Stimulated activated CD4-positive, alpha-beta T cell treated with anti-CD3 and anti-CD28 coated beads, TNF-alpha, amount 100 ng/mL, for 24 hours (primary cell): Measurements from ENCODE around the gene C19orf18.

ENCODE experiments used
- DNase-seq, 3 experiments: peaks; one replicate each; pipeline ENCODE4 v3.0.0-alpha.2; 2020; ENCODE audit warnings: low read depth in 3 of 3

Gene C19orf18

GRCh38 chr19:57947419-57948134 lies 26.8 kb downstream of the C19orf18 start, which contains the start of gene ZNF256:
ZNF256 (minus strand) TSS chr19:57947706; CDS start chr19:57947474, 232 bp downstream.
- DNase-seq, result peak; percentile 89 to 91 (median 91)

- no peak for DNase-seq
These were observed 27.3 kb downstream of the C19orf18 start for GRCh38 chr19:57947088-57947418.

- DNase-seq, result no peak
These were observed 28.0 kb downstream of the C19orf18 start for GRCh38 chr19:57946316-57946715.

GRCh38 chr19:57941593-57941992 lies 32.7 kb downstream of the C19orf18 start:
- no peak for DNase-seq

- DNase-seq, result no peak
These were observed 38.6 kb downstream of the C19orf18 start for GRCh38 chr19:57935731-57936130.

- DNase-seq, result peak in 1 of 3 experiments; percentile 25
These were observed 39.3 kb downstream of the C19orf18 start, which contains the start of gene ZNF418 for GRCh38 chr19:57934820-57935665. ZNF418 (minus strand) TSS chr19:57935402; CDS start chr19:57933822, 1,580 bp downstream.

GRCh38 chr19:57927587-57927986 lies 46.7 kb downstream of the C19orf18 start:
- DNase-seq, result no peak

GRCh38 chr19:57916168-57916995 lies 58.0 kb downstream of the C19orf18 start, which contains the start of gene ZNF417:
ZNF417 (minus strand) TSS chr19:57916592; CDS start chr19:57916411, 181 bp downstream.
- DNase-seq, result peak; percentile 67 to 80 (median 74)

GRCh38 chr19:57914531-57914930 lies 59.8 kb downstream of the C19orf18 start:
- no peak for DNase-seq
